ENCODE data around the gene UMPS. TPM values are rescaled to one million over a fixed set of nuclear protein-coding genes. Genes with fewer than 3 reads are reported as not detected.

UMPS gene
- 10 to 100 TPM; 17.7 to 29.6 (median 19.8) TPM for polyA plus RNA-seq (ENCODE audit: insufficient read length in 10 of 10)
- long read RNA-seq, donor 1, full-length matches to known transcripts = 3 of 3 reads
- long read RNA-seq, donor 1, partial matches to known transcripts = 0 of 3 reads
- long read RNA-seq, donor 1, other reads (novel, unspliced or antisense) = 0 of 3 reads
- long read RNA-seq, donor 2, full-length matches to known transcripts = 2 of 2 reads
- long read RNA-seq, donor 2, partial matches to known transcripts = 0 of 2 reads
- long read RNA-seq, donor 2, other reads (novel, unspliced or antisense) = 0 of 2 reads
- long read RNA-seq, donor 3 = 0 reads
- long read RNA-seq, donor 4, full-length matches to known transcripts = 4 of 11 reads
- long read RNA-seq, donor 4, partial matches to known transcripts = 7 of 11 reads
- long read RNA-seq, donor 4, other reads (novel, unspliced or antisense) = 0 of 11 reads
- long read RNA-seq, donor 5, full-length matches to known transcripts = 4 of 14 reads
- long read RNA-seq, donor 5, partial matches to known transcripts = 10 of 14 reads
- long read RNA-seq, donor 5, other reads (novel, unspliced or antisense) = 0 of 14 reads
- long read RNA-seq, donor 6, full-length matches to known transcripts = 9 of 18 reads
- long read RNA-seq, donor 6, partial matches to known transcripts = 9 of 18 reads
- long read RNA-seq, donor 6, other reads (novel, unspliced or antisense) = 0 of 18 reads
- long read RNA-seq, donor 7, full-length matches to known transcripts = 3 of 3 reads
- long read RNA-seq, donor 7, partial matches to known transcripts = 0 of 3 reads
- long read RNA-seq, donor 7, other reads (novel, unspliced or antisense) = 0 of 3 reads
- long read RNA-seq, donor 8, full-length matches to known transcripts = 2 of 8 reads
- long read RNA-seq, donor 8, partial matches to known transcripts = 6 of 8 reads
- long read RNA-seq, donor 8, other reads (novel, unspliced or antisense) = 0 of 8 reads
- long read RNA-seq, donor 9, full-length matches to known transcripts = 1 of 1 reads
- long read RNA-seq, donor 9, partial matches to known transcripts = 0 of 1 reads
- long read RNA-seq, donor 9, other reads (novel, unspliced or antisense) = 0 of 1 reads

GRCh38 chr3:124730129-124730940, at the start of gene UMPS:
UMPS (plus strand) TSS chr3:124730452; CDS start chr3:124730472, 20 bp downstream.
- peak; percentile 83 to 96 (median 90) for DNase-seq

GRCh38 chr3:124680521-124680920, 49.7 kb upstream of the UMPS start:
- no peak for DNase-seq

GRCh38 chr3:124682263-124682662, 48.0 kb upstream of the UMPS start:
- DNase-seq = no peak

GRCh38 chr3:124684459-124684858, 45.8 kb upstream of the UMPS start:
- DNase-seq = peak in 2 of 3 donors; percentile 13 to 31

GRCh38 chr3:124685067-124685466, 45.2 kb upstream of the UMPS start:
- DNase-seq = no peak

GRCh38 chr3:124685481-124685880, 44.8 kb upstream of the UMPS start:
- no peak for DNase-seq

GRCh38 chr3:124686028-124686670, 44.1 kb upstream of the UMPS start:
- no peak for DNase-seq

- DNase-seq = peak; percentile 61 to 85 (median 82)
Observed at GRCh38 chr3:124688581-124689454, 41.4 kb upstream of the UMPS start.

- no peak for DNase-seq
Observed at GRCh38 chr3:124691599-124691998, 38.7 kb upstream of the UMPS start.

- DNase-seq = no peak
Observed at GRCh38 chr3:124694486-124694885, 35.8 kb upstream of the UMPS start.

- DNase-seq = no peak
Observed at GRCh38 chr3:124695369-124695768, 34.9 kb upstream of the UMPS start.

GRCh38 chr3:124696006-124696405, 34.2 kb upstream of the UMPS start:
- no peak for DNase-seq

- DNase-seq = no peak
Observed at GRCh38 chr3:124697302-124697701, 33.0 kb upstream of the UMPS start.

GRCh38 chr3:124698030-124698770, 32.1 kb upstream of the UMPS start:
- DNase-seq = no peak

- DNase-seq = no peak
Observed at GRCh38 chr3:124699051-124699450, 31.2 kb upstream of the UMPS start.

GRCh38 chr3:124699686-124700396, 30.4 kb upstream of the UMPS start:
- DNase-seq = no peak

GRCh38 chr3:124700880-124701684, 29.2 kb upstream of the UMPS start:
- no peak for DNase-seq

Measured in muscle of back (tissue), 13 donors.